Endothelial cell of umbilical vein (primary cell): Measurements from ENCODE around the gene KCTD10. TPM values are rescaled to one million over a fixed set of nuclear protein-coding genes. Genes with fewer than 3 reads are reported as not detected.

Source experiments
- BruUV-seq: library from RNA; stranded (reverse); fragments of 400-500 nt; replicated peaks from 2 replicates; lab custom pipeline; 2021; lab: Mats Ljungman, UMichigan
- CTCF ChIA-PET: fragments of 300-600, 350-600 bp; sonication (Branson Sonifier 250); formaldehyde crosslinking; loops from one replicate; lab custom pipeline; 2021; ENCODE audit warnings: antibody characterized with exemption, inconsistent platforms; lab: Charles Lee
- POLR2A ChIA-PET: fragments of 300-600, 350-600 bp; sonication (Branson Sonifier 250); formaldehyde crosslinking; loops from one replicate; lab custom pipeline; 2021; ENCODE audit warnings: antibody characterized with exemption, inconsistent platforms; lab: Charles Lee
- DNase-seq: peaks from one replicate; pipeline ENCODE4 v3.0.0-alpha.2; 2011; ENCODE audit warnings: low read depth, low spot score
- FAIRE-seq: peaks from 2 replicates; lab custom pipeline; 2011; peaks lifted over from hg19 to GRCh38; lab: Jason Lieb, UNC
- H2AFZ ChIP-seq: 2 replicates; pipeline ENCODE4 v1.6.0; 2012; ENCODE audit warnings: low read depth, low read length, control low read depth, inconsistent platforms
- H3K27ac ChIP-seq: 2 replicates; pipeline ENCODE4 v1.5.1; 2011; ENCODE audit warnings: low read depth, mild to moderate bottlenecking, control low read depth, low read length, moderate library complexity; ENCODE audit not compliant: insufficient read depth
- H3K27me3 ChIP-seq, 2 experiments: 2 replicates each; pipeline versions ENCODE4 v1.6.0 to v1.6.1; 2011; ENCODE audit warnings: low read length in 2 of 2, mixed read lengths in 1 of 2; ENCODE audit not compliant: control insufficient read depth in 2 of 2, insufficient read depth in 2 of 2
- H3K36me3 ChIP-seq, 2 experiments: 2 replicates in 1 of 2; 3 replicates in 1 of 2; pipeline ENCODE4 v1.5.1; 2011; ENCODE audit warnings: low read length in 2 of 2, mild to moderate bottlenecking in 1 of 2, moderate library complexity in 1 of 2; ENCODE audit not compliant: control insufficient read depth in 2 of 2, insufficient read depth in 2 of 2; ENCODE audit errors: extremely low read depth in 1 of 2
- H3K4me1 ChIP-seq: 3 replicates; pipeline ENCODE4 v1.5.1; 2011; ENCODE audit warnings: mild to moderate bottlenecking, low read length; ENCODE audit not compliant: control insufficient read depth, insufficient read depth; ENCODE audit errors: extremely low read depth
- H3K4me2 ChIP-seq: 2 replicates; pipeline ENCODE4 v1.6.1; 2011; ENCODE audit warnings: low read length, control low read depth, mixed read lengths; ENCODE audit not compliant: insufficient read depth
- H3K4me3 ChIP-seq, 3 experiments: fragments of 200-600 bp in 1 of 3; sonication (generic), shearing (Covaris generic) in 1 of 3; replicated peaks in 1 of 3; 2 replicates each; pipeline ENCODE4 v1.5.1; 2011 to 2016; ENCODE audit warnings: control low read depth in 3 of 3, low read length in 3 of 3, mild to moderate bottlenecking in 2 of 3, inconsistent platforms in 1 of 3, low read depth in 1 of 3, moderate library complexity in 1 of 3; ENCODE audit not compliant: insufficient read depth in 1 of 3
- H3K79me2 ChIP-seq: 2 replicates; pipeline ENCODE4 v1.6.0; 2012; ENCODE audit warnings: low read length, inconsistent platforms; ENCODE audit not compliant: control insufficient read depth, insufficient read depth
- H3K9ac ChIP-seq: replicated peaks from 2 replicates; pipeline ENCODE3; 2011; ENCODE audit warnings: low read length, control low read depth; ENCODE audit not compliant: insufficient read depth; ENCODE audit errors: extremely low read depth
- H3K9me1 ChIP-seq: replicated peaks from 3 replicates; pipeline ENCODE4 v1.6.0; 2011; ENCODE audit warnings: mild to moderate bottlenecking, low read length; ENCODE audit not compliant: control insufficient read depth, insufficient read depth; ENCODE audit errors: extremely low read depth
- H3K9me3 ChIP-seq: replicated peaks from 2 replicates; pipeline ENCODE4 v1.5.1; 2012; ENCODE audit warnings: low read length, inconsistent platforms; ENCODE audit not compliant: control insufficient read depth, insufficient read depth
- H4K20me1 ChIP-seq: replicated peaks from 2 replicates; pipeline ENCODE3; 2011; ENCODE audit warnings: mild to moderate bottlenecking, low read length; ENCODE audit not compliant: control insufficient read depth, insufficient read depth; ENCODE audit errors: extremely low read depth
- CTCF ChIP-seq, 2 donors: IDR thresholded peaks; 1 replicate in 1 of 2; 2 replicates in 1 of 2; pipeline ENCODE4 v1.5.1; 2011; ENCODE audit warnings: low read length in 2 of 2, mild to moderate bottlenecking in 2 of 2, moderate library complexity in 2 of 2, control low read depth in 1 of 2, inconsistent platforms in 1 of 2, low read depth in 1 of 2; ENCODE audit not compliant: insufficient read depth in 1 of 2; ENCODE audit errors: extremely low read depth in 1 of 2
- EZH2 ChIP-seq: IDR thresholded peaks from 2 replicates; pipeline ENCODE4 v1.6.1; 2012; ENCODE audit warnings: borderline replicate concordance, low read depth, mild to moderate bottlenecking, moderate library complexity, low read length, inconsistent platforms; ENCODE audit not compliant: severe bottlenecking
- FOS ChIP-seq: IDR thresholded peaks from 2 replicates; pipeline ENCODE4 v1.6.1; 2011; ENCODE audit warnings: mild to moderate bottlenecking, low read length, moderate library complexity, borderline replicate concordance; ENCODE audit not compliant: insufficient read depth
- GATA2 ChIP-seq: IDR thresholded peaks from 2 replicates; pipeline ENCODE4 v1.7.0; 2011; ENCODE audit warnings: low read depth, mild to moderate bottlenecking, moderate library complexity, mixed read lengths, low read length; ENCODE audit not compliant: insufficient read length, insufficient read depth
- JUN ChIP-seq: IDR thresholded peaks from 2 replicates; pipeline ENCODE4 v1.6.1; 2011; ENCODE audit warnings: borderline replicate concordance, low read depth; ENCODE audit not compliant: insufficient read length, insufficient read depth
- MAX ChIP-seq: IDR thresholded peaks from 2 replicates; pipeline ENCODE4 v1.6.1; 2011; ENCODE audit not compliant: insufficient read depth, insufficient read length
- MYC ChIP-seq: IDR thresholded peaks from one replicate; pipeline ENCODE4 v1.6.1; 2011; ENCODE audit warnings: mild to moderate bottlenecking, low read depth, low read length
- POLR2A ChIP-seq: IDR thresholded peaks from 2 replicates; pipeline ENCODE4 v1.6.1; 2012; ENCODE audit warnings: low read depth, mild to moderate bottlenecking, control low read depth, low read length
- POLR2AphosphoS5 ChIP-seq: IDR thresholded peaks from 2 replicates; pipeline ENCODE4 v1.6.1; 2012; ENCODE audit warnings: low read depth, mild to moderate bottlenecking, control low read depth, low read length, moderate library complexity; ENCODE audit not compliant: insufficient read depth
- dilution Hi-C: fragments of 300-500 bp; cut with MboI; formaldehyde crosslinking; loops from one replicate; pipeline ENCODE4 v1.15.0; 2019; ENCODE audit warnings: low sequenced_read_pairs; ENCODE audit not compliant: extremely low pct_ligation_motif_present
- intact Hi-C: fragments of 100-400 bp; cut with micrococcal nuclease; formaldehyde crosslinking; loops from one replicate; pipeline ENCODE4 v1.10.0; 2022
- polyA plus RNA-seq, 4 experiments: library from polyadenylated mRNA; depleted of rRNA in 3 of 4; stranded (reverse) in 3 of 4; unstranded in 1 of 4; fragments of >200 nt; gene quantifications; 2 replicates each; pipeline versions ENCODE4 v1.2.1 to v1.2.3, GENCODE V29; 2011 to 2012; ENCODE audit warnings: missing spikeins in 1 of 4
- total RNA-seq: library from RNA; stranded (reverse); gene quantifications from 2 replicates; pipeline ENCODE4 v1.2.3, GENCODE V29; 2021

The KCTD10 gene
- total and polyA plus RNA-seq, 2 donors (not counting 3 experiments of a cell fraction or from before 2014, with no cell fraction given), result 101 to 112 TPM

GRCh38 chr12:109460538-109460937 is 16.6 kb downstream of the KCTD10 start:
- Histone ChIP-seq H3K4me2 (peak overlapping the region; percentile 66), H3K9me1 (no peaks in the 10 kb centered on the region), H3K9me3 (no peaks in the 10 kb centered on the region), H3K9ac (no peak overlapping the region), H3K27me3 (no peaks in the 10 kb centered on the region), H3K36me3 (peaks cover 17 to 27% of the 10 kb centered on the region in 2 experiments), H3K79me2 (peaks cover 69% of the 10 kb centered on the region), H2AFZ (no peak overlapping the region), H3K4me1 (peaks cover 72% of the 10 kb centered on the region), H3K27ac (peak overlapping the region; percentile 89), H4K20me1 (no peaks in the 10 kb centered on the region), H3K4me3 (no peak overlapping the region)
- CTCF ChIA-PET, result interaction anchor here (1.2 to 5.1 kb wide), 4 partner anchors 13 to 33 kb away, joined by 3 to 47 read pairs (median 20); no protein-coding TSS in a partner anchor
- intact Hi-C loops, result loop anchor here (5.0 kb wide), 1 partner anchor 608 kb away; no protein-coding TSS in a partner anchor
- FAIRE-seq (no peak), DNase-seq (no peak)
- dilution Hi-C loops, result no loop called here
- POLR2A ChIA-PET, result no interaction called here
- no TSS peak for BruUV-seq
- TF ChIP-seq EZH2 (no peak), POLR2AphosphoS5 (no peak), MYC (no peak), POLR2A (no peak), CTCF (IDR thresholded peaks at IDR 0.05; ENCODE audit: extremely low read depth in 1 of 2, insufficient read depth in 1 of 2, low read depth in 1 of 2, low read length in 2 of 2) (no peak), GATA2 (no peak), FOS (no peak), JUN (no peak), MAX (no peak)
